Stimulated activated CD4-positive, alpha-beta T cell treated with anti-CD3 and anti-CD28 coated beads, Interleukin-1b, Interleukin-23, amount 100 ng/mL, for 1 hour (primary cell): Measurements from ENCODE around the gene TSPEAR.

Experiments
- DNase-seq, 2 donors: peaks; one replicate each; pipeline ENCODE4 v3.0.0-alpha.2; 2020; ENCODE audit warnings: low read depth in 2 of 2

TSPEAR gene

GRCh38 chr21:44720170-44720569 lies 8.8 kb upstream of the TSPEAR start:
- DNase-seq = no peak

- DNase-seq = no peak
Observed at GRCh38 chr21:44718571-44718970, 7.2 kb upstream of the TSPEAR start.

GRCh38 chr21:44718093-44718492 lies 6.7 kb upstream of the TSPEAR start:
- DNase-seq = no peak

- DNase-seq = no peak
Observed at GRCh38 chr21:44716984-44717383, 5.6 kb upstream of the TSPEAR start.

GRCh38 chr21:44714905-44715304 lies 3.5 kb upstream of the TSPEAR start:
- no peak for DNase-seq

GRCh38 chr21:44713846-44714245 lies 2.5 kb upstream of the TSPEAR start:
- DNase-seq = no peak

- no peak for DNase-seq
Observed at GRCh38 chr21:44713130-44713529, 1.8 kb upstream of the TSPEAR start.

- DNase-seq = no peak
Observed at GRCh38 chr21:44712203-44713028, 1.0 kb upstream of the TSPEAR start.

GRCh38 chr21:44710756-44711326 lies 531 bp downstream of the TSPEAR start:
- no peak for DNase-seq

- DNase-seq = no peak
Observed at GRCh38 chr21:44710294-44710665, 1.1 kb downstream of the TSPEAR start.

GRCh38 chr21:44709426-44710293 lies 1.7 kb downstream of the TSPEAR start:
- no peak for DNase-seq

GRCh38 chr21:44708866-44709425 lies 2.4 kb downstream of the TSPEAR start:
- no peak for DNase-seq

GRCh38 chr21:44708213-44708865 lies 3.0 kb downstream of the TSPEAR start:
- DNase-seq = no peak

GRCh38 chr21:44706706-44707581 lies 4.4 kb downstream of the TSPEAR start:
- DNase-seq = no peak

GRCh38 chr21:44706026-44706705 lies 5.2 kb downstream of the TSPEAR start:
- no peak for DNase-seq

GRCh38 chr21:44704636-44705001 lies 6.8 kb downstream of the TSPEAR start:
- no peak for DNase-seq

GRCh38 chr21:44703731-44704635 lies 7.4 kb downstream of the TSPEAR start:
- DNase-seq = no peak

- DNase-seq = no peak
Observed at GRCh38 chr21:44702973-44703730, 8.2 kb downstream of the TSPEAR start.
